Measurements from ENCODE around the gene MAN2C1.
A peak's percentile ranks its signal among the peaks of the same experiment; 100 is the strongest.
"Not testable (repeated sequence)": the region's sequence is repeated elsewhere in the genome, so short reads cannot be mapped to it uniquely, and the experiment has no call there.

The MAN2C1 gene

GRCh38 chr15:75348034-75348561 lies 20.3 kb downstream of the MAN2C1 start:
- peak overlapping the region; percentile 63 for H3K27ac ChIP-seq
- TF ChIP-seq CTCF (conservative IDR thresholded peaks at IDR 0.05) = no peak
- TF ChIP-seq ZFX (IDR thresholded peaks at IDR 0.05) = 0 out of 2 replicates have a peak, but pooled peaks have one; percentile 17

- peak overlapping the region; percentile 63 for H3K27ac ChIP-seq
- no peak for TF ChIP-seq CTCF (conservative IDR thresholded peaks at IDR 0.05)
- 0 out of 2 replicates have a peak, but pooled peaks have one; percentile 21 for TF ChIP-seq ZFX (IDR thresholded peaks at IDR 0.05)
These were observed 21.0 kb downstream of the MAN2C1 start for GRCh38 chr15:75347222-75348033.

- H3K27ac ChIP-seq = peak within 1 kb of the TSS; percentile 63
- TF ChIP-seq ZFX (IDR thresholded peaks at IDR 0.05) = no peak
- no peak for TF ChIP-seq CTCF (conservative IDR thresholded peaks at IDR 0.05)
These were observed 21.6 kb downstream of the MAN2C1 start, which contains the start of gene NEIL1 for GRCh38 chr15:75346796-75347221. TSS of gene NEIL1 (plus strand) at chr15:75347039. CDS start at chr15:75348906, 1,867 bp downstream.

- not testable (repeated sequence) for H3K27ac ChIP-seq
These were observed 24.5 kb downstream of the MAN2C1 start for GRCh38 chr15:75343953-75344352.

DNA sequence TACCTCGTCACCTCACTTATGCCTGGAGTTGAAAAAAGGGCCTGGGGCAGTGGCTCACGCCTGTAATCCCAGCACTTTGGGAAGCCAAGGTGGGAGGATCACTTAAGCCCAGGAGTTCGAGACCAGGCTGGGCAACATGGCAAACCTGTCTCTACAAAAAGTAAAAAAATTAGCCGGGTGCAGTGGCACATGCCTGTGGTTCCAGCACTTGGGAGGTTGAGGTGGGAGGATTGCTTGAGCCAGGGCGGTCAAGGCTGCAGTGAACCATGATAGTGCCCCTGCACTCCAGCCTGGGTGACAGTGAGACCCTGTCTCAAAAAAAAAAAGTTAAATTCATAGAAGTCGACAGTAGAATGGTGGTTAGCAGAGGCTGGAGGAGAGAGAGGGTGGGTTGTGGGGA lies 26.2 kb downstream of the MAN2C1 start:
- TF ChIP-seq ZFX (IDR thresholded peaks at IDR 0.05) (no peak), CTCF (conservative IDR thresholded peaks at IDR 0.05) (no peak)
- H3K27ac ChIP-seq = no peak overlapping the region

DNA sequence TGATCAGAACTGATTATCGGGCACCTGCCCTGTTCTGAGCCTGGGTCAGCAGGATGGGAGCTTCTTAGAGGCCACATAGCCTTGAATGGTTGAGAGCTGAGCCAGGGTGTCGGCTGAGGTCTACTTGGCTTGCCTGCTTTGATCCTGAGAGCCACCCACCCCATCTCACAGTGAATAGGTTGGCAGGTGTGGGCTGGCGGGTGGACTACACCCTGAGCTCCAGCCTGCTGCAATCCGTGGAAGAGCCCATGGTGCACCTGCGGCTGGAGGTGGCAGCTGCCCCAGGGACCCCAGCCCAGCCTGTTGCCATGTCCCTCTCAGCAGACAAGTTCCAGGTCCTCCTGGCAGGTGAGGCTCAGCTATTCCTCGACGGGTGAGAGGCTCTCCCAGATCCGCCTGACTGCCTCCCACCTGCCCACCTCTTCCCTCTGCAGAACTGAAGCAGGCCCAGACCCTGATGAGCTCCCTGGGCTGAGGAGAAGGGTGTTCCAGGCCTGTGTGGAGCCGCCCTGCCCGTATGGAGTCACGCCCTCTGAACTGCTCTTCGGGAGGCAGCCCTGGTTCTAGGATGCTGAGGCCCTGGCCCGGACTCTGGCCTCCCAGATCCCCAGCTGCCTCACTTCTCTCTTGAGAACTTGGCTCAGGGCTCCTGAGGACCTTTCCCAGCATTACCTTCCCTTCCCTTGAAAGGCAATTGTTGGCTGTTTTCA lies 28.7 kb downstream of the MAN2C1 start:
- no peak overlapping the region for H3K27ac ChIP-seq
- TF ChIP-seq ZFX (IDR thresholded peaks at IDR 0.05) = no peak
- no peak for TF ChIP-seq CTCF (conservative IDR thresholded peaks at IDR 0.05)

GRCh38 chr15:75338661-75339240 lies 29.7 kb downstream of the MAN2C1 start:
- no peak overlapping the region for H3K27ac ChIP-seq
- TF ChIP-seq CTCF (conservative IDR thresholded peaks at IDR 0.05) (no peak), ZFX (IDR thresholded peaks at IDR 0.05) (no peak)

Measured in C4-2B (cell line).